Peyer's patch (tissue), 4 donors: ENCODE measurements around the gene ARSI. TPM values are rescaled to one million over a fixed set of nuclear protein-coding genes. Genes with fewer than 3 reads are reported as not detected.

Experiments used
- DNase-seq, 3 donors: peaks; one replicate each; pipeline ENCODE4 v3.0.0-alpha.2; 2017 to 2019
- H3K27ac ChIP-seq, 4 donors: fragments of 200-600 bp; sonication (generic); one replicate each; pipeline ENCODE4 v1.5.1; 2016 to 2019
- H3K27me3 ChIP-seq, 2 donors: fragments of 200-600 bp; sonication (generic); one replicate each; pipeline ENCODE4 v1.5.1; 2019
- H3K36me3 ChIP-seq, 3 donors: fragments of 200-600 bp; sonication (generic); one replicate each; pipeline ENCODE4 v1.5.1; 2016 to 2019
- H3K4me1 ChIP-seq, 4 donors: fragments of 200-600 bp; sonication (generic); one replicate each; pipeline ENCODE4 v1.5.1; 2016 to 2019
- H3K4me3 ChIP-seq, 4 donors: fragments of 200-600 bp; sonication (generic); 1 replicate in 3 of 4; 2 replicates in 1 of 4; pipeline ENCODE4 v1.5.1; 2016 to 2019; ENCODE audit warnings: mild to moderate bottlenecking in 1 of 4
- H3K9me3 ChIP-seq, 4 donors: fragments of 200-600 bp; sonication (generic); one replicate each; pipeline ENCODE4 v1.5.1; 2016 to 2019; ENCODE audit warnings: mild to moderate bottlenecking in 1 of 4
- CTCF ChIP-seq, 6 experiments: fragments of 450-650 bp in 4 of 6; fragments of 200-600 bp in 2 of 6; sonication (generic) in 1 of 6; IDR thresholded peaks; one replicate each; pipeline ENCODE4 v1.5.1; 2017 to 2019; ENCODE audit warnings: antibody characterized with exemption in 6 of 6, mild to moderate bottlenecking in 3 of 6, moderate library complexity in 1 of 6
- POLR2A ChIP-seq, 2 donors: fragments of 450-650 bp; IDR thresholded peaks; one replicate each; pipeline ENCODE4 v1.5.1; 2017; ENCODE audit warnings: antibody characterized with exemption in 2 of 2, mild to moderate bottlenecking in 2 of 2, moderate library complexity in 2 of 2
- total RNA-seq, 4 donors: library from RNA; depleted of rRNA; stranded (reverse); fragments of >200 nt; gene quantifications; one replicate each; pipeline ENCODE4 v1.1.0, GENCODE V29; 2016

Gene ARSI
- total RNA-seq, 4 donors from 2014 or later, result not detected

DNA sequence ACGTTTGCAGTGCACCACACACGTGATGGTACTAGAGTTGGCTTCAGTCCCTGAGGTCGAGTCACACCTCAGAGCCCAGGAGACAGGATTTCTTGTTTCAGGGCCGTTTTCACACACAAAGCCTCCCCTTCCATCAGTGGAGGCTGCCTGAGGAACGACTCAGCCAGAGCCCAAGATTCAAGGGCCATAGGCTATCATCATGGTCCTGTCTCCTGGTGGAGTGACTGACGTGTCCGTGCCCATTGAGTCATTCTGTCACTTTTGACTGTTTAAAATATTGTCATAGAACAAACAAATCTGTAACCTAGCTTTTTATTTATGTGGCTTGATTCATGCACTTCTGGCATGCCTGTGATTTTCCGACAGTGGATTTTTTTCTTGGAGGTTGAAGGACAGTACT lies 41.5 kb downstream of the ARSI start:
- Histone ChIP-seq H3K27me3 (no peaks in the 10 kb centered on the region), H3K9me3 (no peaks in the 10 kb centered on the region), H3K36me3 (no peaks in the 10 kb centered on the region), H3K4me3 (no peak overlapping the region), H3K4me1 (no peaks in the 10 kb centered on the region), H3K27ac (no peak overlapping the region)
- no peak for TF ChIP-seq POLR2A (IDR thresholded peaks at IDR 0.05)
- TF ChIP-seq CTCF (IDR thresholded peaks at IDR 0.05), result no peak
- no peak for DNase-seq

DNA sequence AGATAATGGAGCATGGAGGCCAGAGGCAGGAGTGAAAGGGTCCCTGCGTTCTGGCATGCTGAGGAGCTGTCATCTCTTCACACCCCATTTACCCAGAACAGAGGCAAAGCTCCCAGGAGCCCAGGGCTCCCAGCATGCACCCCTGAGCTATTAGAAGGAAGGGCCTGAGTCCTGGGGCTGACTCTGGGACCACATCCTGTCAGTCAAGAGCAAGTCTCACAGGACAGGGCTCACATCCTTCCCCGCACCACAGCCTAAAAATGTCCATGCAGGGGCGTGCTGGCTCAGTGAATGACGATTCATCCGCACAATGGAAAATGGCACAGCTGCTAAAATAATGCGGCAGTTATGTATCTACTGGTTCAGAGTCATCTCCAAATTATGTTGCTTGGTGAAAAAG lies 44.6 kb downstream of the ARSI start:
- no peaks in the 10 kb centered on the region for H3K27me3 ChIP-seq
- H3K27ac ChIP-seq, result no peak overlapping the region
- H3K4me1 ChIP-seq, result no peaks in the 10 kb centered on the region
- H3K9me3 ChIP-seq, result no peaks in the 10 kb centered on the region
- DNase-seq, result no peak
- no peaks in the 10 kb centered on the region for H3K36me3 ChIP-seq
- TF ChIP-seq CTCF (IDR thresholded peaks at IDR 0.05) (no peak), POLR2A (IDR thresholded peaks at IDR 0.05) (no peak)
- H3K4me3 ChIP-seq, result no peak overlapping the region

DNA sequence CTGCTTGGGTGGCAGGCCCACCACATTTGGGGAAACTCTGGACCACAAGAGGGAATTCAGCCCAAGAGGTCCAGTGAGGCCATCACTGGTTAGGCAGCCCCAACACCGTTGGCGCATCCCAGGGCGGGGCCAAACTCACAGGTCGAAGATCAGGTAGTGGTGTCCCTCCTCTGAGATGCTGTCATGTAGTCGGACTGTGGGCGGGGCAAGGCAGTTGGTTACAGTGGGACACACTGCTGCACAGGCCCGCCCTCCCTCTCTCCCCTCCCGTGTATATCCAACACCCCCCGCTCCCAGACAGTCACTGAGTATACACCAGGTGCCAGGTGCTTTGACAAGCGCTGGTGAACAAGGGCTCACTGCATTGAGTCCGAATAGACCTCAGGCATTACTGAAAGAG lies 45.3 kb downstream of the ARSI start:
- Histone ChIP-seq H3K36me3 (no peaks in the 10 kb centered on the region), H3K27ac (no peak overlapping the region), H3K4me3 (no peak overlapping the region), H3K4me1 (no peaks in the 10 kb centered on the region), H3K27me3 (no peaks in the 10 kb centered on the region), H3K9me3 (no peaks in the 10 kb centered on the region)
- TF ChIP-seq POLR2A (IDR thresholded peaks at IDR 0.05) (no peak), CTCF (IDR thresholded peaks at IDR 0.05) (no peak)
- DNase-seq, result no peak

DNA sequence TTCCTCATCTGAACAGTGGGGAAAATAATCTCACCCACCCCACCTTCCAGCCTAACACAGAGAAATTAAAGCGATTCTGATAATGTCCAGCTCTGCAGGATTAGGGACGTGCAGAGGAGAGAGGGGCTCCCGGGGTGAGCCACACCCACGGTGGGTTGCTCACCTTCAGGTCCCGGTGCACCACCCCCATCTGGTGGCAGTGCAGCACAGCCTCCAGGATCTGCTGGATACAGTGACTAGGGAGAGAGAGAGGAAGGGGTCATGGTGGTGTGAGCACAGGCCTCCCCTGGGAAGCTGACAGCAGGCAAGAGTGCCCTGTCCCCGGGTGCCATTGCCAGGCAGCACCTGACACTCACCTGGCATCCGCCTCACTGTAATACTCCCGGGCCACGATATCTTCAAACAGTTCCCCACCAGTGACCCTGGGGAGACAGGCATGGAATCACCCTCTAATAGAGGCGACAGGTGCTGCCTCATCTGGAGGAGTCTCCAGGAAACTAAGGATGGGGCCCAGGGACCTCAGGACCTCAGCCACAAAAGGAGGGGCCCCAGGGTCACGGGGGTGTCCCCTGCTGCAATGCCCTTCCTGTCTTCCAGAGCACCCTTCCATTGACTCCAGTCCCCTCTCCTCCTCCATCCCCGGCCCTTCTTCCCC lies 46.2 kb downstream of the ARSI start:
- no peak overlapping the region for H3K4me3 ChIP-seq
- no peaks in the 10 kb centered on the region for H3K27me3 ChIP-seq
- H3K9me3 ChIP-seq, result no peaks in the 10 kb centered on the region
- no peak for DNase-seq
- no peak overlapping the region for H3K27ac ChIP-seq
- H3K4me1 ChIP-seq, result no peaks in the 10 kb centered on the region
- peak in 1 of 6 experiments; percentile 4 for TF ChIP-seq CTCF (IDR thresholded peaks at IDR 0.05)
- no peak for TF ChIP-seq POLR2A (IDR thresholded peaks at IDR 0.05)
- H3K36me3 ChIP-seq, result no peaks in the 10 kb centered on the region

- H3K36me3 ChIP-seq, result no peaks in the 10 kb centered on the region
- H3K4me3 ChIP-seq, result no peak overlapping the region
- no peak for DNase-seq
- TF ChIP-seq POLR2A (IDR thresholded peaks at IDR 0.05) (no peak), CTCF (IDR thresholded peaks at IDR 0.05) (no peak)
- no peaks in the 10 kb centered on the region for H3K4me1 ChIP-seq
- no peaks in the 10 kb centered on the region for H3K9me3 ChIP-seq
- no peak overlapping the region for H3K27ac ChIP-seq
- no peaks in the 10 kb centered on the region for H3K27me3 ChIP-seq
Observed at GRCh38 chr5:150255659-150256409, 46.9 kb downstream of the ARSI start.
